ENCODE measurements around the gene NEU2. TPM values are rescaled to one million over a fixed set of nuclear protein-coding genes. Genes with fewer than 3 reads are reported as not detected.

Gene NEU2
- total RNA-seq, 1 donor from 2014 or later, result not detected

GRCh38 chr2:233053928-233054784 is 21.7 kb downstream of the NEU2 start:
- H3K4me1 Mint-ChIP-seq, result peaks cover 16% of the 10 kb centered on the region
- CTCF ChIA-PET, result interaction anchor here (0.7 to 3.2 kb wide), 28 partner anchors 9 to 245 kb away, joined by 3 to 18 read pairs (median 4); partner anchors contain the start of gene ATG16L1
- ATAC-seq (ENCODE audit: low read depth) (peak; percentile 74), DNase-seq (peak; percentile 72)
- POLR2A ChIA-PET, result interaction anchor here (0.6 to 0.7 kb wide), 3 partner anchors 20 to 104 kb away, joined by 3 to 7 read pairs (median 3); no protein-coding TSS in a partner anchor
- peak; percentile 65 for TF ChIP-seq CTCF (IDR thresholded peaks at IDR 0.05)
- peak overlapping the region; percentile 32 for H3K27ac Mint-ChIP-seq
- intact Hi-C loops (cut with micrococcal nuclease), result loop anchor here (1.0 to 10.0 kb wide), 3 partner anchors 201 to 449 kb away; no protein-coding TSS in a partner anchor
- no peaks in the 10 kb centered on the region for H3K9me3 Mint-ChIP-seq
- no peaks in the 10 kb centered on the region for H3K36me3 Mint-ChIP-seq (ENCODE audit: low read depth)
- H3K27me3 Mint-ChIP-seq, result peaks cover 3% of the 10 kb centered on the region
- no peak overlapping the region for H3K4me3 Mint-ChIP-seq

GRCh38 chr2:233055362-233055761 is 22.9 kb downstream of the NEU2 start:
- CTCF ChIA-PET, result interaction anchor here (1.0 to 1.6 kb wide), 3 partner anchors 31 to 118 kb away, joined by 3 to 5 read pairs (median 3); no protein-coding TSS in a partner anchor
- H3K36me3 Mint-ChIP-seq (ENCODE audit: low read depth), result peaks cover 2% of the 10 kb centered on the region
- no peak overlapping the region for H3K27ac Mint-ChIP-seq
- H3K4me3 Mint-ChIP-seq, result no peak overlapping the region
- H3K4me1 Mint-ChIP-seq, result peaks cover 27% of the 10 kb centered on the region
- DNase-seq, result no peak
- POLR2A ChIA-PET, result interaction anchor here (0.7 kb wide), 1 partner anchor 38 kb away, joined by 3 read pairs; no protein-coding TSS in a partner anchor
- H3K9me3 Mint-ChIP-seq, result no peaks in the 10 kb centered on the region
- intact Hi-C loops (cut with micrococcal nuclease), result loop anchor here (5.0 to 10.0 kb wide), 2 partner anchors 98 to 451 kb away; no protein-coding TSS in a partner anchor
- no peak for TF ChIP-seq CTCF (IDR thresholded peaks at IDR 0.05)
- no peak for ATAC-seq (ENCODE audit: low read depth)
- peaks cover 3% of the 10 kb centered on the region for H3K27me3 Mint-ChIP-seq

- intact Hi-C loops (cut with micrococcal nuclease), result loop anchor here (5.0 to 10.0 kb wide), 2 partner anchors 100 to 452 kb away; no protein-coding TSS in a partner anchor
These were observed 24.6 kb downstream of the NEU2 start for GRCh38 chr2:233056961-233057605.

GRCh38 chr2:233058717-233059546 is 26.5 kb downstream of the NEU2 start:
- CTCF ChIA-PET, result interaction anchor here (1.1 to 3.6 kb wide), 2 partner anchors 18 to 191 kb away, joined by 4 to 24 read pairs; no protein-coding TSS in a partner anchor
- peak overlapping the region; percentile 87 for H3K27ac Mint-ChIP-seq
- H3K36me3 Mint-ChIP-seq (ENCODE audit: low read depth), result peaks cover 31% of the 10 kb centered on the region
- no peak for ATAC-seq (ENCODE audit: low read depth)
- DNase-seq, result peak; percentile 14
- H3K4me1 Mint-ChIP-seq, result peaks cover 42% of the 10 kb centered on the region
- no peaks in the 10 kb centered on the region for H3K9me3 Mint-ChIP-seq
- H3K4me3 Mint-ChIP-seq, result peak overlapping the region; percentile 96
- intact Hi-C loops (cut with micrococcal nuclease), result loop anchor here (1.0 to 10.0 kb wide), 3 partner anchors 83 to 454 kb away; no protein-coding TSS in a partner anchor
- POLR2A ChIA-PET, result interaction anchor here (1.3 to 7.6 kb wide), 8 partner anchors 16 to 250 kb away, joined by 3 to 308 read pairs (median 53); partner anchors contain the start of gene ATG16L1
- peaks cover under 1% of the 10 kb centered on the region for H3K27me3 Mint-ChIP-seq
- no peak for TF ChIP-seq CTCF (IDR thresholded peaks at IDR 0.05)

More at GRCh38 chr2:233056961-233057605, 24.6 kb downstream of the NEU2 start:
- ChIA-PET CTCF (interaction anchor here (1.6 kb wide), 1 partner anchor 28 kb away, joined by 4 read pairs; no protein-coding TSS in a partner anchor), POLR2A (no interaction called here)
- Mint-ChIP-seq H3K4me1 (peaks cover 28% of the 10 kb centered on the region), H3K36me3 (ENCODE audit: low read depth) (peaks cover 15% of the 10 kb centered on the region), H3K9me3 (no peaks in the 10 kb centered on the region), H3K4me3 (no peak overlapping the region), H3K27ac (peak overlapping the region; percentile 74), H3K27me3 (peaks cover 3% of the 10 kb centered on the region)
- TF ChIP-seq CTCF (IDR thresholded peaks at IDR 0.05), result no peak
- ATAC-seq (ENCODE audit: low read depth) (no peak), DNase-seq (peak; percentile 13)
